Measurements from ENCODE around the gene THOP1. TPM values are rescaled to one million over a fixed set of nuclear protein-coding genes. Genes with fewer than 3 reads are reported as not detected.

Gene THOP1
- total RNA-seq, 4 donors from 2014 or later, result 10.4 to 23.2 (median 21.5) TPM

GRCh38 chr19:2750808-2751437 lies 34.4 kb upstream of the THOP1 start:
- TF ChIP-seq CTCF (IDR thresholded peaks at IDR 0.05; ENCODE audit: low read depth), result no peak

DNA sequence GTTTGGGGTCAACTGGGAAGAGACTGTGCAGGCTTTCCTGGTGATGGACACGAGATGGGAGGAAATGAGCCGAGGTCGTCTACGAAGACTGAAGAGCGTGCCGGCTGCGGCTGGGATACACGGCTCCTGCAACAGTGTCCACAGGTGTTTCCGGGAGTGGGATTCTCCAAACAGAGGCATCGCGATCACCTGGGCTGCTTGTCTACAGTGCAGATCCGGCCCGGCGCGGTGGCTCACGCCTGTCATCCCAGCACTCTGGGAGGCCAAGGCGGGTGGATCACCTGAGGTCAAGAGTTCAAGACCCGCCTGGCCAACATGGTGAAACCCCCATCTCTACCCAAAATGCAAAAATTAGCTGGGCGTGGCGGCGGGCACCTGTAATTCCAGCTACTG lies 33.9 kb upstream of the THOP1 start:
- TF ChIP-seq CTCF (IDR thresholded peaks at IDR 0.05; ENCODE audit: low read depth), result no peak

DNA sequence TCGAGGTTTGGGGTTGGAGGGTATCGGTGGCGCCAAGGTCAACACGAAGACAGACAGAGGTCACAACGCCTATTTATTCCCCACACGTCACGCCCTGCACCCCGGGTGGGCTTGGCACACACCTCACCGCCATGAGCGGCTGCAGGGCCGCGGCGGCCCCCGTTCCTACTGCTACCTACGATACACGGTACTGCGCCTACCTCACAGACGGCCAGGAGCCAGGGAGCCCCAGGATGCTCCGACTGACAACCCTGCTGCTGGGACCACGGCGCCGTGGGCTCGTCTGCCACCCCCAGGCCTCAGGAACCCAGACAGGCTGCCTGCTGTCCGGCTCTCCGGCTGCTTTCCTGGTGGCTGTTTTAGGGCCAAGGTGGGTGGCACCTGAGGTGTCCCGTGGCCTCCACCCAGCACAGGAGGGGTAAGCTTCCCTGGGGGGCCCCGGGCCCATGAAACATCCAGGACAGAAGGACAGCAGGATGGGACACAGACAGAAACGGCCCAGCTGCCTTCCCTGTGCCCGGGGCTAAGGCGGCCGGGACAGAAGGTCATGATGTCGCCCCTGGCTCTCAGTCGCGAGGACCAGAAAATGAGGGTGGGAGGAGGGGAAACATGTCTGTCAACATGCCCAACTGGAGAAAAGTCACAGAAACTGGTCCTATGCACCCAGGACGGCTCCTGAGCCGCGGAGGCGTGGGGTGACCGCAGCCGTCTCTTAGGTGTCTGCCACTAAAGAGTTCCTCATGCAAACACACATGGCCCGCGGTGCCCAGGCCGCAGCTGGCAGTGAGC lies 30.4 kb upstream of the THOP1 start:
- TF ChIP-seq CTCF (IDR thresholded peaks at IDR 0.05; ENCODE audit: low read depth), result no peak

- TF ChIP-seq CTCF (IDR thresholded peaks at IDR 0.05; ENCODE audit: low read depth), result no peak
Observed at GRCh38 chr19:2755448-2755705, 29.9 kb upstream of the THOP1 start.

- no peak for TF ChIP-seq CTCF (IDR thresholded peaks at IDR 0.05; ENCODE audit: low read depth)
Observed at GRCh38 chr19:2755811-2756210, 29.5 kb upstream of the THOP1 start.

- no peak for TF ChIP-seq CTCF (IDR thresholded peaks at IDR 0.05; ENCODE audit: low read depth)
Observed at GRCh38 chr19:2756477-2756876, 28.8 kb upstream of the THOP1 start.

GRCh38 chr19:2756921-2757881 lies 28.1 kb upstream of the THOP1 start:
- TF ChIP-seq CTCF (IDR thresholded peaks at IDR 0.05; ENCODE audit: low read depth), result no peak

All from subcutaneous adipose tissue (tissue), 4 donors.